PC-3 (cell line): ENCODE data around the gene PASK. TPM values are rescaled to one million over a fixed set of nuclear protein-coding genes. Genes with fewer than 3 reads are reported as not detected.

Source experiments
- ATAC-seq: fragments of 200-7000 bp; cut with Tn5 transposase; 2 replicates; pipeline ENCODE4 v1.9.1; 2020; ENCODE audit warnings: mild to moderate bottlenecking, moderate library complexity
- BruUV-seq: library from RNA; stranded (reverse); fragments of 400-500 nt; replicated peaks from 2 replicates; lab custom pipeline; 2021; lab: Mats Ljungman, UMichigan
- CTCF ChIA-PET: fragments of 300-600 bp; sonication (Branson Sonifier 250); formaldehyde crosslinking; loops from one replicate; lab custom pipeline; 2022; ENCODE audit warnings: antibody characterized with exemption; lab: Charles Lee
- POLR2A ChIA-PET: fragments of 300-600 bp; sonication (Branson Sonifier 250); formaldehyde crosslinking; loops from one replicate; lab custom pipeline; 2022; ENCODE audit warnings: antibody characterized with exemption; ENCODE audit not compliant: unreplicated experiment; lab: Charles Lee
- DNase-seq: peaks from one replicate; pipeline ENCODE4 v3.0.0-alpha.2; 2015
- H2AFZ ChIP-seq: fragments of 300-600 bp; sonication (generic); 2 replicates; pipeline ENCODE4 v1.6.0; 2016; ENCODE audit warnings: antibody characterized with exemption, low read length
- H3F3A ChIP-seq: fragments of 300-600 bp; sonication (generic); one replicate; pipeline ENCODE4 v1.6.0; 2017; ENCODE audit warnings: antibody characterized with exemption, low read length, control low read depth, mild to moderate bottlenecking; ENCODE audit not compliant: unreplicated experiment
- H3K27ac ChIP-seq: fragments of 300-600 bp; sonication (generic); 2 replicates; pipeline ENCODE4 v1.5.1; 2016; ENCODE audit warnings: mild to moderate bottlenecking, low read length
- H3K27me3 ChIP-seq: fragments of 300-600 bp; sonication (generic); 2 replicates; pipeline ENCODE4 v1.6.1; 2016; ENCODE audit warnings: low read length, mixed read lengths
- H3K36me3 ChIP-seq: fragments of 300-600 bp; sonication (generic); 2 replicates; pipeline ENCODE4 v1.6.1; 2016; ENCODE audit warnings: low read depth, mixed run types, low read length, mixed read lengths
- H3K4me1 ChIP-seq: fragments of 300-600 bp; sonication (generic); 2 replicates; pipeline ENCODE4 v1.5.1; 2016; ENCODE audit warnings: low read length; ENCODE audit not compliant: insufficient read depth
- H3K4me2 ChIP-seq: fragments of 300-600 bp; sonication (generic); 2 replicates; pipeline ENCODE4 v1.6.0; 2016; ENCODE audit warnings: low read length
- H3K4me3 ChIP-seq: fragments of 300-600 bp; sonication (generic); 2 replicates; pipeline ENCODE4 v1.5.1; 2016; ENCODE audit warnings: mild to moderate bottlenecking, low read length, mixed read lengths
- H3K79me2 ChIP-seq: fragments of 300-600 bp; sonication (generic); 2 replicates; pipeline ENCODE4 v1.6.1; 2017; ENCODE audit warnings: low read length, mixed read lengths
- H3K9ac ChIP-seq: fragments of 300-600 bp; sonication (generic); 2 replicates; pipeline ENCODE4 v1.6.0; 2016; ENCODE audit warnings: mild to moderate bottlenecking, low read length
- H3K9me2 ChIP-seq: fragments of 300-600 bp; sonication (generic); replicated peaks from 2 replicates; pipeline ENCODE4 v1.6.1; 2016; ENCODE audit warnings: mixed run types, low read length, mixed read lengths
- H3K9me3 ChIP-seq: fragments of 300-600 bp; sonication (generic); 2 replicates; pipeline ENCODE4 v1.6.1; 2016; ENCODE audit warnings: low read length, mixed read lengths
- H4K20me1 ChIP-seq: fragments of 300-600 bp; sonication (generic); 2 replicates; pipeline ENCODE4 v1.6.1; 2016; ENCODE audit warnings: low read length, mixed read lengths
- EZH2 ChIP-seq: fragments of 300-600 bp; sonication (generic); IDR thresholded peaks from one replicate; pipeline ENCODE4 v1.6.1; 2017; ENCODE audit warnings: antibody characterized with exemption, mild to moderate bottlenecking, low read length; ENCODE audit not compliant: unreplicated experiment
- EZH2phosphoT487 ChIP-seq: fragments of 300-600 bp; sonication (generic); IDR thresholded peaks from 2 replicates; pipeline ENCODE4 v1.6.1; 2018; ENCODE audit warnings: mild to moderate bottlenecking, antibody characterized with exemption, low read length, borderline replicate concordance
- intact Hi-C: fragments of 100-400 bp; cut with micrococcal nuclease; formaldehyde crosslinking; loops from 2 replicates; pipeline ENCODE4 v1.9.0; 2023
- total RNA-seq: library from RNA; depleted of rRNA; stranded (reverse); fragments of >200 nt; gene quantifications from 2 replicates; pipeline ENCODE4 v1.2.3, GENCODE V29; 2014
- TF ChIP-seq, protein P1 (sequence below): fragments of 300-600 bp; sonication (generic); conservative IDR thresholded peaks from 2 replicates; pipeline ENCODE4 v1.5.1; 2017; ENCODE audit warnings: antibody characterized with exemption, low read depth, mild to moderate bottlenecking, low read length

Gene PASK
- total RNA-seq, 1 experiment from 2014 or later: 4.1 TPM

- H3K9ac ChIP-seq: no peak overlapping the region
- H3K79me2 ChIP-seq: no peaks in the 10 kb centered on the region
- no peak overlapping the region for H3K27ac ChIP-seq
- DNase-seq: no peak
- H3F3A ChIP-seq: no peaks in the 10 kb centered on the region
- no peak overlapping the region for H2AFZ ChIP-seq
- ATAC-seq: no peak
- CTCF ChIA-PET: no interaction called here
- H3K4me2 ChIP-seq: no peak overlapping the region
- BruUV-seq: no TSS peak
- no peak overlapping the region for H3K4me3 ChIP-seq
- H3K36me3 ChIP-seq: no peaks in the 10 kb centered on the region
- POLR2A ChIA-PET: no interaction called here
- H4K20me1 ChIP-seq: no peaks in the 10 kb centered on the region
- no peaks in the 10 kb centered on the region for H3K9me2 ChIP-seq
- no peaks in the 10 kb centered on the region; the same call in 1 of the 2 replicates for H3K4me1 ChIP-seq
- intact Hi-C loops: no loop called here
- TF ChIP-seq, protein P1, sequence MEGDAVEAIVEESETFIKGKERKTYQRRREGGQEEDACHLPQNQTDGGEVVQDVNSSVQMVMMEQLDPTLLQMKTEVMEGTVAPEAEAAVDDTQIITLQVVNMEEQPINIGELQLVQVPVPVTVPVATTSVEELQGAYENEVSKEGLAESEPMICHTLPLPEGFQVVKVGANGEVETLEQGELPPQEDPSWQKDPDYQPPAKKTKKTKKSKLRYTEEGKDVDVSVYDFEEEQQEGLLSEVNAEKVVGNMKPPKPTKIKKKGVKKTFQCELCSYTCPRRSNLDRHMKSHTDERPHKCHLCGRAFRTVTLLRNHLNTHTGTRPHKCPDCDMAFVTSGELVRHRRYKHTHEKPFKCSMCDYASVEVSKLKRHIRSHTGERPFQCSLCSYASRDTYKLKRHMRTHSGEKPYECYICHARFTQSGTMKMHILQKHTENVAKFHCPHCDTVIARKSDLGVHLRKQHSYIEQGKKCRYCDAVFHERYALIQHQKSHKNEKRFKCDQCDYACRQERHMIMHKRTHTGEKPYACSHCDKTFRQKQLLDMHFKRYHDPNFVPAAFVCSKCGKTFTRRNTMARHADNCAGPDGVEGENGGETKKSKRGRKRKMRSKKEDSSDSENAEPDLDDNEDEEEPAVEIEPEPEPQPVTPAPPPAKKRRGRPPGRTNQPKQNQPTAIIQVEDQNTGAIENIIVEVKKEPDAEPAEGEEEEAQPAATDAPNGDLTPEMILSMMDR: no peak
- no peak for TF ChIP-seq EZH2phosphoT487
- no peak for TF ChIP-seq EZH2
- H3K9me3 ChIP-seq: no peaks in the 10 kb centered on the region
- H3K27me3 ChIP-seq: no peaks in the 10 kb centered on the region
Observed at GRCh38 chr2:241064802-241065354, 84.4 kb downstream of the PASK start.

GRCh38 chr2:241064008-241064801 is 85.1 kb downstream of the PASK start:
- BruUV-seq: no TSS peak
- Histone ChIP-seq H3K9ac (no peak overlapping the region), H3K4me3 (peak overlapping the region; percentile 57), H2AFZ (peak overlapping the region; percentile 72), H3K4me1 (no peaks in the 10 kb centered on the region; the same call in 1 of the 2 replicates), H3K27me3 (no peaks in the 10 kb centered on the region), H3K79me2 (no peaks in the 10 kb centered on the region), H3K27ac (no peak overlapping the region), H3F3A (no peaks in the 10 kb centered on the region), H4K20me1 (no peaks in the 10 kb centered on the region), H3K9me3 (no peaks in the 10 kb centered on the region), H3K4me2 (peak overlapping the region; percentile 77), H3K36me3 (no peaks in the 10 kb centered on the region), H3K9me2 (no peaks in the 10 kb centered on the region)
- ATAC-seq: peak; percentile 86
- POLR2A ChIA-PET: interaction anchor here (0.6 kb wide), 1 partner anchor 168 kb away, joined by 6 read pairs; no protein-coding TSS in a partner anchor
- CTCF ChIA-PET: no interaction called here
- intact Hi-C loops: no loop called here
- peak; percentile 19 for DNase-seq
- TF ChIP-seq EZH2 (no peak), EZH2phosphoT487 (no peak)
- TF ChIP-seq, protein P1: no peak

DNA sequence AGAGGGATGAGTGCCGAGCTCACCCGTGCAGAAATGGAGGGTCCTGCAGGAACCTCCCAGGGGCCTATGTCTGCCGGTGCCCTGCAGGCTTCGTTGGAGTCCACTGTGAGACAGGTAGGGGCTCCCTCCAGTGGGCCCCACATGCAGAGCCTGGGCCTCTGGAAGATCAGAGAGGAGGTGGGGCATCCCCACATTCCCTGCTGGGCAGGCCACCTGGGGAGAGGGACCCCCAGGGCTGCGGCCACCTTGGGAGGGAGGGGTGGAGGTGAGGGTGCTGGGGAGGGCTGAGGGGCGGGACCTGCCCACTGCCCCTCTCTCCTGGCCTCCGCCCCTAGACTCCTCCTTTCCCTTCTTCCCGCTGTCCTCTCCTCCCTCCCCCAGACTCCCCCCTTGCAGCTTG is 85.7 kb downstream of the PASK start:
- H3K27ac ChIP-seq: no peak overlapping the region
- H3K4me1 ChIP-seq: no peaks in the 10 kb centered on the region; the same call in 1 of the 2 replicates
- no peak for TF ChIP-seq EZH2
- TF ChIP-seq, protein P1: no peak
- no peak for TF ChIP-seq EZH2phosphoT487
- H3K9ac ChIP-seq: no peak overlapping the region
- H4K20me1 ChIP-seq: no peaks in the 10 kb centered on the region
- H3K4me3 ChIP-seq: peak overlapping the region; percentile 57
- H3K4me2 ChIP-seq: peak overlapping the region; percentile 77
- no peaks in the 10 kb centered on the region for H3K9me3 ChIP-seq
- H3K79me2 ChIP-seq: no peaks in the 10 kb centered on the region
- ChIA-PET CTCF (no interaction called here), POLR2A (interaction anchor here (0.6 kb wide), 1 partner anchor 168 kb away, joined by 6 read pairs; no protein-coding TSS in a partner anchor)
- H2AFZ ChIP-seq: peak overlapping the region; percentile 72
- intact Hi-C loops: no loop called here
- no TSS peak for BruUV-seq
- no peaks in the 10 kb centered on the region for H3K9me2 ChIP-seq
- no peaks in the 10 kb centered on the region for H3F3A ChIP-seq
- H3K27me3 ChIP-seq: no peaks in the 10 kb centered on the region
- DNase-seq (no peak), ATAC-seq (peak; percentile 10; the same call in 1 of the 2 replicates)
- H3K36me3 ChIP-seq: no peaks in the 10 kb centered on the region
